ENCODE results near the gene CIZ1. TPM values are rescaled to one million over a fixed set of nuclear protein-coding genes. Genes with fewer than 3 reads are reported as not detected.

Gene CIZ1
- total RNA-seq, 2 donors from 2014 or later: 55.2 to 94.0 TPM

DNA sequence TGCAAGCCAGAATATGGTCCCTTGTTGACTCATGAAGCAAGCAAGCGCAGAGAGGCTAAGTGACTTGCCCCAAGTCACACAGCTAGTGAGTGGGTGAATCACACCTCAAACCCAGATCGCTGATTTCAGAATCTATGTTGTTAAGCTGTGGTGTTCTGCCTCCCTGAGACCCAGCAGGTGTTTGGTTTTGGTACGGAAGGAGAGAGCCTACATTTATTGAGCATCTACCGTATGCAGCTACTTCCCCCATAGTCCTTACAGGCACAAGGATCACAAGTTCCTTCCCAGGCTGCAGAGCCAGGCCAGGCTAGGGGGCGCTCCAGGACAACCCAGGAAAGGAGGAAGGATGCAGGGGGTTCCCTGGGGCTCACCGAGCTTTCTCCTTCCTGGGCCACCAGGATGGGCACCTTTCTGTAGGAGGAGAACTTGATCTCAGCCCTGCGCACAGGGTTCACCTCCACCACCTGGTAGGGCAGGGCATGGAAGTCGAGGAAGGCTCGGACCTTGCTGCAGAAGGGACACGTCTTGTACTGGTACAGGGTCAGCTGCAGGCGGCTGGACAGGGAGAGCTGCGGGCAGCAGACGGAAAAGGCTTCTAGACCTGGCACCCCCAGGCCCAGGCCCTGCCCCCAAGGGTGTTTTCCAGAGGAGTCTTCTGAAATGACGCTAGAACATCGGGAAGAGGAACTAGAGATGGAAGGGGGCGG is 66.3 kb downstream of the CIZ1 start:
- H3K4me1 ChIP-seq (replicated peaks): peaks cover 10% of the 10 kb centered on the region
- intact Hi-C loops (cut with DNase I): loop anchor here (5.0 kb wide), 1 partner anchor 183 kb away; no protein-coding TSS in a partner anchor
- no peaks in the 10 kb centered on the region for H3K9me3 ChIP-seq
- 68% methylated on average over 16 of the region's 16 CpGs for WGBS
- no peak overlapping the region for H3K4me3 ChIP-seq
- no peak overlapping the region for H3K27ac ChIP-seq
- TF ChIP-seq POLR2A (IDR thresholded peaks at IDR 0.05) (no peak), POLR2AphosphoS5 (IDR thresholded peaks at IDR 0.05) (no peak)
- TF ChIP-seq, protein P1, sequence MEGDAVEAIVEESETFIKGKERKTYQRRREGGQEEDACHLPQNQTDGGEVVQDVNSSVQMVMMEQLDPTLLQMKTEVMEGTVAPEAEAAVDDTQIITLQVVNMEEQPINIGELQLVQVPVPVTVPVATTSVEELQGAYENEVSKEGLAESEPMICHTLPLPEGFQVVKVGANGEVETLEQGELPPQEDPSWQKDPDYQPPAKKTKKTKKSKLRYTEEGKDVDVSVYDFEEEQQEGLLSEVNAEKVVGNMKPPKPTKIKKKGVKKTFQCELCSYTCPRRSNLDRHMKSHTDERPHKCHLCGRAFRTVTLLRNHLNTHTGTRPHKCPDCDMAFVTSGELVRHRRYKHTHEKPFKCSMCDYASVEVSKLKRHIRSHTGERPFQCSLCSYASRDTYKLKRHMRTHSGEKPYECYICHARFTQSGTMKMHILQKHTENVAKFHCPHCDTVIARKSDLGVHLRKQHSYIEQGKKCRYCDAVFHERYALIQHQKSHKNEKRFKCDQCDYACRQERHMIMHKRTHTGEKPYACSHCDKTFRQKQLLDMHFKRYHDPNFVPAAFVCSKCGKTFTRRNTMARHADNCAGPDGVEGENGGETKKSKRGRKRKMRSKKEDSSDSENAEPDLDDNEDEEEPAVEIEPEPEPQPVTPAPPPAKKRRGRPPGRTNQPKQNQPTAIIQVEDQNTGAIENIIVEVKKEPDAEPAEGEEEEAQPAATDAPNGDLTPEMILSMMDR (IDR thresholded peaks at IDR 0.05): peak in 2 of 4 experiments; percentile 40 to 70
- peak; percentile 54 for DNase-seq (ENCODE audit: low spot score)
- no peaks in the 10 kb centered on the region for H3K27me3 ChIP-seq (replicated peaks; ENCODE audit: insufficient read depth)
- no peaks in the 10 kb centered on the region for H3K36me3 ChIP-seq

DNA sequence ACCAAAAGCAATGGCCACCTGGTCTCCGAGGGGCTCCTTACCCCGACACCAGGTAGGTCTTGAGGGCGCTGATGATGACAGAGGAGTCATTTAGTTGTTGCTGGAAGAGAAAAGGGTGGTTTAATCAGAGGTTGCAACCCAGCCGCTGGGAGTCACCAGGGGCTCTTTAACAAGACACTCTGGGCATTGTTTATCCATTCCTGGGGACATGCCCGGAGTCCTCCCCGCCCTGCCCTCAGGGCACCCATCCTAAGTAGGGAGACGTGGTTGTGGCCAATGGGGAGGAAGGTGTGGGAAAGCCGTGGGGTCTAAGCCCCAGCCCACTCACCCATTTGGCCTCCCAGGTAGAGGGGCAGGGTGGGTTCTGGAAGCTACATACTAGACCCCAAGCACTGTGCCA is 66.9 kb downstream of the CIZ1 start:
- no peak for DNase-seq (ENCODE audit: low spot score)
- no peak overlapping the region for H3K4me3 ChIP-seq
- H3K9me3 ChIP-seq: no peaks in the 10 kb centered on the region
- no peaks in the 10 kb centered on the region for H3K27me3 ChIP-seq (replicated peaks; ENCODE audit: insufficient read depth)
- no peak overlapping the region for H3K27ac ChIP-seq
- H3K36me3 ChIP-seq: no peaks in the 10 kb centered on the region
- WGBS: 61% methylated on average over 8 of the region's 8 CpGs
- TF ChIP-seq POLR2A (IDR thresholded peaks at IDR 0.05) (no peak), POLR2AphosphoS5 (IDR thresholded peaks at IDR 0.05) (no peak)
- TF ChIP-seq, protein P1 (IDR thresholded peaks at IDR 0.05): no peak
- intact Hi-C loops (cut with DNase I): loop anchor here (5.0 kb wide), 1 partner anchor 182 kb away; no protein-coding TSS in a partner anchor
- H3K4me1 ChIP-seq (replicated peaks): peaks cover 10% of the 10 kb centered on the region

DNA sequence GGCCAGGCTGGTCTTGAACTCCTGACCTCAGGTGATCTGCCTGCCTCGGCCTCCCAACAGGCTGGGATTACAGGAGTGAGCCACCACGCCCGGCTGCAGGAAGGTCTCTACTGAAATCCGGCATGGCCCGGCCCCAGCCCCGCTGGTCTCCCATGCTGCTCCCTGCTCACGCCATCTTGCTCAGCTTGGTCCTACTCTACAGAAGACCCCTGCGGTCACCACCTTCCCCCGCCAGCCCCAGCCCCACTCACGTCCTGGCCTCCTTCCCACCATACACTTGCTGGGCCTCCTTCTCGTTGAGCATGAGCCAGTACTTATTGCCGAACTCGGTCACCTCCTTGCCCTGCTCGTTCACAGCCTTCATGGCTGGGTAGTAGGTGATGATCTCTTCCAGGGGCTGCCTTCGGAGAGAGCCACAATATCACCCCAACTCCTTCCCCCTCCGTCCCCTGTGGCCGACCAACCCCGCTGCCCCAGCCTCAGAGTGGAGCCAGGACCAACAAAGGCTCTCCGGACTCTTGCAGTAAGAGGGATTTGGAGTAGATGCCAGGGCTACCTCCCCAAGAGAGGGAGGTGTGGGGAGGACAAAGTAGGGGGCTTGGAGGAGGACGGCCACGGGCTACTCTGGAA is 67.8 kb downstream of the CIZ1 start:
- intact Hi-C loops (cut with DNase I): loop anchor here (5.0 kb wide), 1 partner anchor 181 kb away; no protein-coding TSS in a partner anchor

DNA sequence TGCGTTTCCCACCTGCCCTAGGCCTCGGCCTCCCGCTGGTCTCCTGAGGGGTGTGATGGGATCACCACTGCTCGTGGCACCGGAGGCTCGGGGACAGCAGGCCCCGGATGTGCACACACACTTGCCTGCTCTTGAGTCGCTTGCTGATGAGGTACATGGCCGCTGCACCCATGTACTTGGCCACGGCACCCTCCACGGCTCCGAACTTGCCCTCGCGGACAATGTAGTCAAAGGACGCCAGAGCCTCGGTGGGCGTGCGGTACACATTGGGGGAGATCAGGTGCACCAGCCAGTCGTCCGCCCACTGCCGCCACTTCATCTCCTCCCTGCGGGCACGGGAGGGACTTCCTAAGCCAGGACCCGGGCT is 68.6 kb downstream of the CIZ1 start:
- WGBS: 89% methylated on average over 16 of the region's 24 CpGs
- H3K27ac ChIP-seq: no peak overlapping the region
- intact Hi-C loops (cut with DNase I): loop anchor here (5.0 kb wide), 1 partner anchor 180 kb away; no protein-coding TSS in a partner anchor
- TF ChIP-seq POLR2A (IDR thresholded peaks at IDR 0.05) (no peak), POLR2AphosphoS5 (IDR thresholded peaks at IDR 0.05) (no peak)
- TF ChIP-seq, protein P1 (IDR thresholded peaks at IDR 0.05): no peak
- no peaks in the 10 kb centered on the region for H3K36me3 ChIP-seq
- H3K27me3 ChIP-seq (replicated peaks; ENCODE audit: insufficient read depth): no peaks in the 10 kb centered on the region
- H3K4me1 ChIP-seq (replicated peaks): peaks cover 3% of the 10 kb centered on the region
- no peak for DNase-seq (ENCODE audit: low spot score)
- H3K9me3 ChIP-seq: no peaks in the 10 kb centered on the region
- no peak overlapping the region for H3K4me3 ChIP-seq

More for the DNA sequence above, 67.8 kb downstream of the CIZ1 start:
- TF ChIP-seq POLR2A (IDR thresholded peaks at IDR 0.05) (no peak), POLR2AphosphoS5 (IDR thresholded peaks at IDR 0.05) (no peak)
- TF ChIP-seq, protein P1 (IDR thresholded peaks at IDR 0.05): no peak
- Histone ChIP-seq H3K4me1 (replicated peaks) (peaks cover 3% of the 10 kb centered on the region), H3K36me3 (no peaks in the 10 kb centered on the region), H3K27ac (no peak overlapping the region), H3K27me3 (replicated peaks; ENCODE audit: insufficient read depth) (no peaks in the 10 kb centered on the region), H3K4me3 (no peak overlapping the region), H3K9me3 (no peaks in the 10 kb centered on the region)
- no peak for DNase-seq (ENCODE audit: low spot score)
- WGBS: 91% methylated on average over 21 of the region's 21 CpGs
